ENCODE measurements around the gene FBXL7.

DNA sequence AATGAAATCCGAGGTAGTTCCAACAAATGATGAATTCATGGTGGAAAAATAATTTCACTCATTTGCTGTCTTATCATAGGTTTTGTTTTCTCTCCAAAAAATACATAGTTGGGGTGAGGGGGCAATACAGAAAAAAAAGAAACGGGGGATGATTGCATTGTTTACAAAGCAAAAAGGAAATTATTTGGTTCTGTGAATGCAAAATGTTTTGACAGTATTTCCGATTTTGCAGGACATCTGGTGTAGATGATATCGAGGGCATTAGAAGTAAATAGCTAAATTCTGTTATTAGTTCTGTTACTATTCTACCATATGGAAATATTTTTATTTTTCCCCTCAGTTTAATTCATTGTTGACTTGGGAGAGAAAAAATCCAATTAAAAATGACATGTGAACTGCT, 477.9 kb downstream of the FBXL7 start:
- TF ChIP-seq MXI1 (conservative IDR thresholded peaks at IDR 0.05; ENCODE audit: poor library complexity, severe bottlenecking) (no peak), EP300 (conservative IDR thresholded peaks at IDR 0.05; ENCODE audit: poor library complexity, severe bottlenecking) (no peak), EZH2 (IDR thresholded peaks at IDR 0.05; ENCODE audit: borderline replicate concordance, insufficient read depth, low read length, poor library complexity, severe bottlenecking) (no peak), SMC3 (conservative IDR thresholded peaks at IDR 0.05; ENCODE audit: poor library complexity) (no peak), RAD21 (conservative IDR thresholded peaks at IDR 0.05) (no peak), TAF1 (IDR thresholded peaks at IDR 0.05; ENCODE audit: low read depth) (no peak), POLR2AphosphoS5 (IDR thresholded peaks at IDR 0.05) (no peak)
- TF ChIP-seq, protein P1, sequence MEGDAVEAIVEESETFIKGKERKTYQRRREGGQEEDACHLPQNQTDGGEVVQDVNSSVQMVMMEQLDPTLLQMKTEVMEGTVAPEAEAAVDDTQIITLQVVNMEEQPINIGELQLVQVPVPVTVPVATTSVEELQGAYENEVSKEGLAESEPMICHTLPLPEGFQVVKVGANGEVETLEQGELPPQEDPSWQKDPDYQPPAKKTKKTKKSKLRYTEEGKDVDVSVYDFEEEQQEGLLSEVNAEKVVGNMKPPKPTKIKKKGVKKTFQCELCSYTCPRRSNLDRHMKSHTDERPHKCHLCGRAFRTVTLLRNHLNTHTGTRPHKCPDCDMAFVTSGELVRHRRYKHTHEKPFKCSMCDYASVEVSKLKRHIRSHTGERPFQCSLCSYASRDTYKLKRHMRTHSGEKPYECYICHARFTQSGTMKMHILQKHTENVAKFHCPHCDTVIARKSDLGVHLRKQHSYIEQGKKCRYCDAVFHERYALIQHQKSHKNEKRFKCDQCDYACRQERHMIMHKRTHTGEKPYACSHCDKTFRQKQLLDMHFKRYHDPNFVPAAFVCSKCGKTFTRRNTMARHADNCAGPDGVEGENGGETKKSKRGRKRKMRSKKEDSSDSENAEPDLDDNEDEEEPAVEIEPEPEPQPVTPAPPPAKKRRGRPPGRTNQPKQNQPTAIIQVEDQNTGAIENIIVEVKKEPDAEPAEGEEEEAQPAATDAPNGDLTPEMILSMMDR (IDR thresholded peaks at IDR 0.05; ENCODE audit: poor library complexity, severe bottlenecking), result no peak
- TF ChIP-seq, protein P2, sequence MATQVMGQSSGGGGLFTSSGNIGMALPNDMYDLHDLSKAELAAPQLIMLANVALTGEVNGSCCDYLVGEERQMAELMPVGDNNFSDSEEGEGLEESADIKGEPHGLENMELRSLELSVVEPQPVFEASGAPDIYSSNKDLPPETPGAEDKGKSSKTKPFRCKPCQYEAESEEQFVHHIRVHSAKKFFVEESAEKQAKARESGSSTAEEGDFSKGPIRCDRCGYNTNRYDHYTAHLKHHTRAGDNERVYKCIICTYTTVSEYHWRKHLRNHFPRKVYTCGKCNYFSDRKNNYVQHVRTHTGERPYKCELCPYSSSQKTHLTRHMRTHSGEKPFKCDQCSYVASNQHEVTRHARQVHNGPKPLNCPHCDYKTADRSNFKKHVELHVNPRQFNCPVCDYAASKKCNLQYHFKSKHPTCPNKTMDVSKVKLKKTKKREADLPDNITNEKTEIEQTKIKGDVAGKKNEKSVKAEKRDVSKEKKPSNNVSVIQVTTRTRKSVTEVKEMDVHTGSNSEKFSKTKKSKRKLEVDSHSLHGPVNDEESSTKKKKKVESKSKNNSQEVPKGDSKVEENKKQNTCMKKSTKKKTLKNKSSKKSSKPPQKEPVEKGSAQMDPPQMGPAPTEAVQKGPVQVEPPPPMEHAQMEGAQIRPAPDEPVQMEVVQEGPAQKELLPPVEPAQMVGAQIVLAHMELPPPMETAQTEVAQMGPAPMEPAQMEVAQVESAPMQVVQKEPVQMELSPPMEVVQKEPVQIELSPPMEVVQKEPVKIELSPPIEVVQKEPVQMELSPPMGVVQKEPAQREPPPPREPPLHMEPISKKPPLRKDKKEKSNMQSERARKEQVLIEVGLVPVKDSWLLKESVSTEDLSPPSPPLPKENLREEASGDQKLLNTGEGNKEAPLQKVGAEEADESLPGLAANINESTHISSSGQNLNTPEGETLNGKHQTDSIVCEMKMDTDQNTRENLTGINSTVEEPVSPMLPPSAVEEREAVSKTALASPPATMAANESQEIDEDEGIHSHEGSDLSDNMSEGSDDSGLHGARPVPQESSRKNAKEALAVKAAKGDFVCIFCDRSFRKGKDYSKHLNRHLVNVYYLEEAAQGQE (IDR thresholded peaks at IDR 0.05; ENCODE audit: borderline replicate concordance), result no peak
